Type B pancreatic cell (in vitro differentiated cells): ENCODE results near the gene COL4A1. TPM values are rescaled to one million over a fixed set of nuclear protein-coding genes. Genes with fewer than 3 reads are reported as not detected.

Experiments
- DNase-seq: peaks from one replicate; pipeline ENCODE4 v3.0.0; 2021; ENCODE audit warnings: mixed read lengths; ENCODE audit not compliant: unreplicated experiment; ENCODE audit errors: extremely low spot score
- H3K27ac Mint-ChIP-seq: 2 replicates; pipeline ENCODE4 v1.8.0; 2021; ENCODE audit warnings: mild to moderate bottlenecking, mixed read lengths
- H3K27me3 Mint-ChIP-seq: 2 replicates; pipeline ENCODE4 v1.8.0; 2021; ENCODE audit warnings: mixed read lengths
- H3K36me3 Mint-ChIP-seq: 2 replicates; pipeline ENCODE4 v1.8.0; 2021; ENCODE audit warnings: mixed read lengths
- H3K4me1 Mint-ChIP-seq: one replicate; pipeline ENCODE4 v1.8.0; 2021; ENCODE audit warnings: mixed read lengths; ENCODE audit not compliant: unreplicated experiment
- H3K4me3 Mint-ChIP-seq: 2 replicates; pipeline ENCODE4 v1.8.0; 2021; ENCODE audit warnings: mild to moderate bottlenecking, mixed read lengths
- H3K9me3 Mint-ChIP-seq: 2 replicates; pipeline ENCODE4 v1.8.0; 2021; ENCODE audit warnings: mixed read lengths
- CTCF ChIP-seq: fragments of 200-600 bp; sonication (generic); conservative IDR thresholded peaks from 2 replicates; pipeline ENCODE4 v1.5.0; 2021; ENCODE audit warnings: antibody characterized with exemption, mild to moderate bottlenecking
- total RNA-seq: library from RNA; stranded (reverse); gene quantifications from 2 replicates; pipeline ENCODE4 v1.2.1, GENCODE V29; 2021; ENCODE audit warnings: low replicate concordance

Gene COL4A1
- total RNA-seq, 1 donor from 2014 or later, result 83.6 TPM

GRCh38 chr13:110183910-110184309, 123.0 kb downstream of the COL4A1 start:
- peaks cover 26% of the 10 kb centered on the region for H3K36me3 Mint-ChIP-seq
- no peak overlapping the region for H3K4me3 Mint-ChIP-seq
- H3K9me3 Mint-ChIP-seq, result no peaks in the 10 kb centered on the region
- TF ChIP-seq CTCF, result no peak
- peaks cover 20% of the 10 kb centered on the region for H3K4me1 Mint-ChIP-seq
- no peak overlapping the region for H3K27ac Mint-ChIP-seq
- H3K27me3 Mint-ChIP-seq, result no peaks in the 10 kb centered on the region
- no peak for DNase-seq

GRCh38 chr13:110182461-110182860, 124.5 kb downstream of the COL4A1 start:
- no peaks in the 10 kb centered on the region for H3K27me3 Mint-ChIP-seq
- no peak overlapping the region for H3K4me3 Mint-ChIP-seq
- H3K9me3 Mint-ChIP-seq, result no peaks in the 10 kb centered on the region
- no peak overlapping the region for H3K27ac Mint-ChIP-seq
- peaks cover 22% of the 10 kb centered on the region for H3K36me3 Mint-ChIP-seq
- peaks cover 14% of the 10 kb centered on the region for H3K4me1 Mint-ChIP-seq
- TF ChIP-seq CTCF, result no peak
- DNase-seq, result no peak

- no peak for DNase-seq
- no peak for TF ChIP-seq CTCF
- Mint-ChIP-seq H3K4me1 (peaks cover 10% of the 10 kb centered on the region), H3K27ac (no peak overlapping the region), H3K9me3 (no peaks in the 10 kb centered on the region), H3K4me3 (no peak overlapping the region), H3K36me3 (peaks cover 26% of the 10 kb centered on the region), H3K27me3 (no peaks in the 10 kb centered on the region)
Measured at GRCh38 chr13:110182003-110182402, 125.0 kb downstream of the COL4A1 start.

- Mint-ChIP-seq H3K36me3 (peaks cover 26% of the 10 kb centered on the region), H3K9me3 (no peaks in the 10 kb centered on the region), H3K4me1 (peaks cover 5% of the 10 kb centered on the region), H3K27me3 (no peaks in the 10 kb centered on the region), H3K4me3 (no peak overlapping the region), H3K27ac (no peak overlapping the region)
- no peak for DNase-seq
- no peak for TF ChIP-seq CTCF
Measured at GRCh38 chr13:110179857-110180147, 127.2 kb downstream of the COL4A1 start.

GRCh38 chr13:110179116-110179856, 127.7 kb downstream of the COL4A1 start:
- H3K36me3 Mint-ChIP-seq, result peaks cover 29% of the 10 kb centered on the region
- no peaks in the 10 kb centered on the region for H3K9me3 Mint-ChIP-seq
- H3K4me3 Mint-ChIP-seq, result no peak overlapping the region
- H3K4me1 Mint-ChIP-seq, result peaks cover 5% of the 10 kb centered on the region
- no peaks in the 10 kb centered on the region for H3K27me3 Mint-ChIP-seq
- no peak overlapping the region for H3K27ac Mint-ChIP-seq
- no peak for DNase-seq
- TF ChIP-seq CTCF, result no peak

GRCh38 chr13:110177790-110178189, 129.2 kb downstream of the COL4A1 start:
- Mint-ChIP-seq H3K27ac (no peak overlapping the region), H3K4me1 (peaks cover 5% of the 10 kb centered on the region), H3K4me3 (no peak overlapping the region), H3K9me3 (peaks cover 7% of the 10 kb centered on the region), H3K27me3 (no peaks in the 10 kb centered on the region), H3K36me3 (peaks cover 31% of the 10 kb centered on the region)
- DNase-seq, result no peak
- no peak for TF ChIP-seq CTCF
